SK-N-SH (cell line): ENCODE measurements around the gene BSN. TPM values are rescaled to one million over a fixed set of nuclear protein-coding genes. Genes with fewer than 3 reads are reported as not detected.

Experiments used
- CTCF ChIA-PET: fragments of 300-600, 350-600 bp; formaldehyde crosslinking; extraction: SDS; loops from one replicate; lab custom pipeline; 2021; lab: Yijun Ruan, JAX
- POLR2A ChIA-PET: fragments of 350-600 bp; sonication (Branson Sonifier 250); formaldehyde crosslinking; extraction: SDS; loops from one replicate; lab custom pipeline; 2020; ENCODE audit warnings: antibody characterized with exemption, inconsistent platforms; lab: Yijun Ruan, JAX
- DNase-seq: peaks from one replicate; pipeline ENCODE4 v3.0.0; 2012
- H2AFZ ChIP-seq: fragments of 200-600 bp; sonication (generic); 2 replicates; pipeline ENCODE4 v1.8.1; 2016; ENCODE audit warnings: antibody characterized with exemption, mild to moderate bottlenecking, low read depth
- H3F3A ChIP-seq: fragments of 200-600 bp; sonication (generic); replicated peaks from 2 replicates; pipeline ENCODE3; 2016; ENCODE audit warnings: antibody characterized with exemption, mild to moderate bottlenecking; ENCODE audit not compliant: insufficient read depth
- H3K27ac ChIP-seq, 2 experiments: fragments of 200-500 bp in 1 of 2; fragments of 200-600 bp in 1 of 2; sonication (Bioruptor generic) in 1 of 2; sonication (generic), shearing (Covaris generic) in 1 of 2; 2 replicates each; pipeline versions ENCODE4 v1.5.1 to v1.6.1; 2014 to 2016; ENCODE audit warnings: low read depth in 2 of 2, inconsistent platforms in 1 of 2, low read length in 1 of 2, mild to moderate bottlenecking in 1 of 2, mixed read lengths in 1 of 2
- H3K27me3 ChIP-seq: fragments of 200-600 bp; sonication (generic), shearing (Covaris generic); 2 replicates; pipeline ENCODE4 v1.6.1; 2016; ENCODE audit warnings: mixed run types; ENCODE audit not compliant: insufficient read depth
- H3K36me3 ChIP-seq, 2 experiments: fragments of 200-500 bp in 1 of 2; fragments of 200-600 bp in 1 of 2; sonication (Bioruptor generic) in 1 of 2; sonication (generic) in 1 of 2; replicated peaks in 1 of 2; 2 replicates each; pipeline versions ENCODE3 to v1.5.1; 2014 to 2016; ENCODE audit warnings: low read length in 1 of 2, mild to moderate bottlenecking in 1 of 2; ENCODE audit not compliant: insufficient read depth in 2 of 2, control insufficient read depth in 1 of 2
- H3K4me1 ChIP-seq, 2 experiments: fragments of 200-500 bp in 1 of 2; fragments of 200-600 bp in 1 of 2; sonication (Bioruptor generic) in 1 of 2; sonication (generic), shearing (Covaris generic) in 1 of 2; 2 replicates each; pipeline versions ENCODE4 v1.5.1 to v1.6.1; 2014 to 2016; ENCODE audit warnings: low read depth in 1 of 2, low read length in 1 of 2, mixed run types in 1 of 2; ENCODE audit not compliant: insufficient read depth in 2 of 2, control insufficient read depth in 1 of 2
- H3K4me2 ChIP-seq: fragments of 200-600 bp; sonication (generic), shearing (Covaris generic); 2 replicates; pipeline ENCODE4 v1.6.1; 2017; ENCODE audit warnings: mixed run types
- H3K4me3 ChIP-seq, 2 experiments: fragments of 200-500 bp in 1 of 2; fragments of 200-600 bp in 1 of 2; sonication (Bioruptor generic) in 1 of 2; sonication (generic), shearing (Covaris generic) in 1 of 2; 2 replicates each; pipeline versions ENCODE4 v1.5.1 to v1.8.1; 2014 to 2016; ENCODE audit warnings: low read depth in 2 of 2, inconsistent platforms in 1 of 2, low read length in 1 of 2, mild to moderate bottlenecking in 1 of 2, mixed read lengths in 1 of 2, moderate library complexity in 1 of 2
- H3K79me2 ChIP-seq: fragments of 200-600 bp; sonication (generic); 2 replicates; pipeline ENCODE4 v1.8.1; 2017; ENCODE audit warnings: mild to moderate bottlenecking; ENCODE audit not compliant: insufficient read depth
- H3K9ac ChIP-seq: fragments of 200-600 bp; sonication (generic); 2 replicates; pipeline ENCODE4 v1.6.1; 2017; ENCODE audit warnings: mixed run types
- H3K9me2 ChIP-seq: fragments of 200-600 bp; sonication (generic); 2 replicates; pipeline ENCODE4 v1.6.1; 2017; ENCODE audit warnings: mixed run types
- H3K9me3 ChIP-seq: fragments of 200-600 bp; sonication (generic); 2 replicates; pipeline ENCODE4 v1.6.1; 2017; ENCODE audit warnings: mixed run types, mild to moderate bottlenecking, moderate library complexity
- H4K20me1 ChIP-seq: fragments of 200-600 bp; sonication (generic); 2 replicates; pipeline ENCODE4 v1.6.1; 2017; ENCODE audit warnings: mild to moderate bottlenecking, mixed run types; ENCODE audit not compliant: insufficient read depth
- CHD2 ChIP-seq: fragments of 150-350 bp; IDR thresholded peaks from 2 replicates; pipeline ENCODE4 v1.6.1; 2018; ENCODE audit warnings: low read length; ENCODE audit not compliant: partially characterized antibody
- CTCF ChIP-seq: fragments of 200-600 bp; sonication (generic); IDR thresholded peaks from 2 replicates; pipeline ENCODE4 v1.6.1; 2017; ENCODE audit warnings: antibody characterized with exemption, mild to moderate bottlenecking, moderate library complexity
- EP300 ChIP-seq, 2 experiments: IDR thresholded peaks; 2 replicates each; pipeline versions ENCODE4 v1.4.0 to v1.6.1; 2012; ENCODE audit warnings: borderline replicate concordance in 1 of 2, low read depth in 1 of 2, low read length in 1 of 2
- EZH2phosphoT487 ChIP-seq: fragments of 200-600 bp; sonication (generic); IDR thresholded peaks from 2 replicates; pipeline ENCODE4 v1.6.1; 2017; ENCODE audit warnings: low read depth, mixed run types, mild to moderate bottlenecking, antibody characterized with exemption, moderate library complexity, borderline replicate concordance
- IRF3 ChIP-seq: fragments of 150-350 bp; IDR thresholded peaks from 2 replicates; pipeline ENCODE4 v1.6.1; 2016; ENCODE audit warnings: mild to moderate bottlenecking, low read depth, low read length
- NFIC ChIP-seq: IDR thresholded peaks from 2 replicates; pipeline ENCODE4 v1.4.0; 2012; ENCODE audit warnings: borderline replicate concordance
- POLR2AphosphoS5 ChIP-seq: IDR thresholded peaks from 2 replicates; pipeline ENCODE4 v1.6.1; 2012; ENCODE audit warnings: low read depth, low read length
- RAD21 ChIP-seq: IDR thresholded peaks from 2 replicates; pipeline ENCODE4 v1.6.1; 2012; ENCODE audit warnings: mild to moderate bottlenecking, low read length
- REST ChIP-seq: IDR thresholded peaks from 2 replicates; pipeline ENCODE4 v1.6.1; 2012; ENCODE audit warnings: mild to moderate bottlenecking, low read depth, low read length, moderate library complexity
- RXRA ChIP-seq: IDR thresholded peaks from 2 replicates; pipeline ENCODE4 v1.4.0; 2012; ENCODE audit warnings: low read depth, mild to moderate bottlenecking, borderline replicate concordance
- SIN3A ChIP-seq: IDR thresholded peaks from 2 replicates; pipeline ENCODE4 v1.6.1; 2012; ENCODE audit warnings: low read depth, mild to moderate bottlenecking, low read length, moderate library complexity, borderline replicate concordance
- YY1 ChIP-seq: IDR thresholded peaks from 2 replicates; pipeline ENCODE4 v1.4.0; 2012; ENCODE audit warnings: low read depth, mild to moderate bottlenecking
- WGBS: methylation state at CpG from one replicate; pipeline ENCODE4 v1.1.6; 2017; ENCODE audit warnings: low lambda C conversion rate; 5-methylcytosine and 5-hydroxymethylcytosine counted together
- polyA plus RNA-seq, 3 experiments: library from polyadenylated mRNA; depleted of rRNA; stranded (reverse); fragments of >200 nt; gene quantifications; 2 replicates each; pipeline ENCODE4 v1.2.3, GENCODE V29; 2012

Gene BSN
- polyA plus RNA-seq, 1 of the 3 experiments (the other 2 are of a cell fraction), result 0.07 TPM

GRCh38 chr3:49709852-49710251 is 155.6 kb downstream of the BSN start:
- no peak for DNase-seq
- 95% methylated on average over 8 of the region's 8 CpGs for WGBS
- no peak overlapping the region for H3K4me2 ChIP-seq
- no peaks in the 10 kb centered on the region for H3F3A ChIP-seq
- CTCF ChIA-PET, result no interaction called here
- H3K9ac ChIP-seq, result no peak overlapping the region
- no peak overlapping the region for H3K27ac ChIP-seq
- TF ChIP-seq SIN3A (no peak), IRF3 (no peak), RXRA (no peak), RAD21 (no peak), EZH2phosphoT487 (no peak), POLR2AphosphoS5 (no peak), CTCF (no peak), CHD2 (no peak), EP300 (IDR thresholded peaks at IDR 0.05; ENCODE audit: borderline replicate concordance in 1 of 2, low read depth in 1 of 2, low read length in 1 of 2) (no peak), YY1 (no peak), NFIC (no peak), REST (no peak)
- H3K36me3 ChIP-seq, result peaks cover 8 to 12% of the 10 kb centered on the region in 2 experiments
- no peaks in the 10 kb centered on the region for H3K9me3 ChIP-seq
- H3K4me1 ChIP-seq, result no peaks in the 10 kb centered on the region
- POLR2A ChIA-PET, result no interaction called here
- H4K20me1 ChIP-seq, result no peaks in the 10 kb centered on the region
- H3K79me2 ChIP-seq, result no peaks in the 10 kb centered on the region
- no peaks in the 10 kb centered on the region for H3K27me3 ChIP-seq
- no peaks in the 10 kb centered on the region for H3K9me2 ChIP-seq
- no peak overlapping the region for H2AFZ ChIP-seq
- H3K4me3 ChIP-seq, result no peak overlapping the region
